Fibroblast of mammary gland (primary cell): Measurements from ENCODE around the gene PTPA.
A peak's percentile ranks its signal among the peaks of the same experiment; 100 is the strongest.

ENCODE experiments used
- DNase-seq: peaks from one replicate; pipeline ENCODE4 v3.0.0-alpha.2; 2010; ENCODE audit warnings: low read depth
- H3K4me3 ChIP-seq: 2 replicates; pipeline ENCODE4 v1.5.1; 2011; ENCODE audit warnings: low read depth, mild to moderate bottlenecking, low read length, moderate library complexity; ENCODE audit not compliant: control insufficient read depth
- TF ChIP-seq, protein P1 (sequence below): conservative IDR thresholded peaks from 2 replicates; pipeline ENCODE4 v1.5.1; 2011; ENCODE audit warnings: low read depth, low read length, inconsistent platforms; ENCODE audit not compliant: control insufficient read depth, insufficient read depth

Gene PTPA

DNA sequence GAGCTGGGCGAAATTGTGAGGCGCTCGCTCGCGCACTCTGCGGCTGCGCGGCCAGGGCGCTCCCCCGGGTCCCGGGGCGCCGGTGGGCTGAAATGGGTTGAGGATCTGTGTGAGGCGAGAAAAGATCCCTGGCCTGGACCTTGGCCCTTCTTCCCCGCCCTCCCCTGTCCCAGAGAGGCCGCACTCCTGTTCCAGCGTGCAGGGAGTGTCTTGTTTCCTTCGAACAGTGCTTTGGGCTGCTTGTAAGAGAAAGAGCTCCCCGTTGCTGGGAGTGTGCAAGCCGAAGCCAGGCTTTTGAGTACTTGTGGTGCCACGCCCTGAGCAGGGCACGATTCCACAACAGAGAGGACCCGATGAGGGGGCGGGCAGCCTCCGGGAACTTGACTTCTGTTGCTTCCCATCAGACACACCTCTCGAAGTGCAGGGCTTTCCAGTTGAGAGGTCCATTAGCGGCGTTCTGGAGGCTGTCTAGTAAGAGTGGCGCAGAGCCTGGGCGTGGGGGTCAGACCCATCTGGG lies 29.8 kb upstream of the PTPA start:
- TF ChIP-seq, protein P1, sequence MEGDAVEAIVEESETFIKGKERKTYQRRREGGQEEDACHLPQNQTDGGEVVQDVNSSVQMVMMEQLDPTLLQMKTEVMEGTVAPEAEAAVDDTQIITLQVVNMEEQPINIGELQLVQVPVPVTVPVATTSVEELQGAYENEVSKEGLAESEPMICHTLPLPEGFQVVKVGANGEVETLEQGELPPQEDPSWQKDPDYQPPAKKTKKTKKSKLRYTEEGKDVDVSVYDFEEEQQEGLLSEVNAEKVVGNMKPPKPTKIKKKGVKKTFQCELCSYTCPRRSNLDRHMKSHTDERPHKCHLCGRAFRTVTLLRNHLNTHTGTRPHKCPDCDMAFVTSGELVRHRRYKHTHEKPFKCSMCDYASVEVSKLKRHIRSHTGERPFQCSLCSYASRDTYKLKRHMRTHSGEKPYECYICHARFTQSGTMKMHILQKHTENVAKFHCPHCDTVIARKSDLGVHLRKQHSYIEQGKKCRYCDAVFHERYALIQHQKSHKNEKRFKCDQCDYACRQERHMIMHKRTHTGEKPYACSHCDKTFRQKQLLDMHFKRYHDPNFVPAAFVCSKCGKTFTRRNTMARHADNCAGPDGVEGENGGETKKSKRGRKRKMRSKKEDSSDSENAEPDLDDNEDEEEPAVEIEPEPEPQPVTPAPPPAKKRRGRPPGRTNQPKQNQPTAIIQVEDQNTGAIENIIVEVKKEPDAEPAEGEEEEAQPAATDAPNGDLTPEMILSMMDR, result no peak
- DNase-seq, result peak; percentile 26
- peak overlapping the region; percentile 85 for H3K4me3 ChIP-seq

DNA sequence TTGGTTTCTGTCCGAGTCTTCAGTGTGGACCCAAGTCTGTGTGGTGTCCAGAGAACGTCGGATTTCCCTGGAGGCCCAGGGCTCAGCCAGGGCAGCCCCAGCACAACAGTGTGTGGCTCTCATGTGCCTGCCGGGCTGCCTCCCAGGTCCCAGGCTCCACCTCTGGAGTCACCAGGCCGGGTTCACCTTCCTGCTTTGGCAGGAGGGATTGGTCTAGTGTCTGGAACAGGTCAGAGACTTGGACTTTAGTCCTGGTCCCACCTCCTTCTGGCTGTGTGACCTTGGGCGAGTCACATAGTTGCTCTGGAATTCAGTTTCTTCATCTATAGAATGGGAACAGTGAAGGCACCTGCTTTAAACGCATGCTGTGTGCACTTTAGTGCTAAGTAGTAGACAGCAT lies 27.1 kb upstream of the PTPA start:
- DNase-seq, result no peak

DNA sequence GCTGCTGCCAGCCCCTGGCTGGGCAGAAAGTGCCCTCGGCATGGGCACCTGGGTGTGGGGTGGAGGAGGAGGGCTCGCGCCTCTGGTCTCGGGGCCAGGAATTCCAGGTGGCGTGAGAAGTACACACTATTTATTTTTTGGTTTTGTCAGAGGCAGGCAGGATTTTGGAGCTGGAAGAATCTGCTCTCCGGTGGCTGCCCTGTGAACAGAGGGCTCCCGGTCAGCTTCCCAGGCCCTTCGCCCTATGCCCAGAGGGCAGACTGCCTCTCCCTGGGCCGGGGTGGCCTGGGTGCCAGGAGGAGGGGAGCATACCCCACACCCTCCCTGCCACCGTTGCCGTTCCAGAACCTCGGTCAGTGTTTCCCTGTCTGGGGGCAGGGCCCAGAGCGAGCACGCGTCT lies 22.0 kb upstream of the PTPA start:
- TF ChIP-seq, protein P1, result no peak
- H3K4me3 ChIP-seq, result no peak overlapping the region
- no peak for DNase-seq

More for the DNA sequence above, 27.1 kb upstream of the PTPA start:
- H3K4me3 ChIP-seq, result no peak overlapping the region
- TF ChIP-seq, protein P1, result no peak

DNA sequence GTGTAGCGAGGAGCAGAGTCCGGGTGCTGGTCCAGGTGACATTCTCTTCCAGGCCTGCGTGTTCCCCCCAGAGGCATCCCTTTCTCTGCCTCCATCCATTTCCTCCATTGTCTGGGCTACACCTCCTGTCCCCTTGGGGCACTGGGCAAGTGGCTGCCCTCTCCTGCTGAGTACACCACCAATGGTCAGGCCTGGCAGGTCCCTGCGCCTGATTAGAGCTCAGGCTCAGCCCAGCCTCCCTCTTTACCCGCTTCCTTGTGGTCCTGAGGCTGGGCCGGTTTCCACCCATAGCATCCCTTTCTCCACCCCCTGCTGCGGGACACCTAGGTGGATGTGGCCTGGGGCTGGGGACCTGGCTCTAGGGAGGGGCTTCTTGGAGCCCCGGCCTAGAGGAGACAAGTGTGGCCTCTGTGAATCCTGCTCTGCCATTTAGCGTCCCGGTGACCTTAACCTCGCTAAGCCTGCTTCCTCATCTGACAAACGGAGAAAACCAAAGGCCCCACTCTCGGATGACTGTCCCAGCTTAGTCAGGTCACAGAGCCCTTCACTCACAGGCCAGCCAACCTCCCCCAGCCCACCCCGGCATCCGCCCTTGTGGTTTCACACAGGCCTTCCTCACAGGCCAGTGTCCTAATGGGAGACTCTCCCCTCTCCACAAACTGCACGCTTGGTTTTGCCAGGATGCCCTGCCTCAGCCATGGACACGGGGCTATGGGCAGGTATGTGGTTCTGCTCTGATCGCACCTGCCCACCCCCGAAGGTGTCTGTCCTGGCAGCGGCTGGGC lies 17.4 kb upstream of the PTPA start:
- DNase-seq, result no peak
- no peak overlapping the region for H3K4me3 ChIP-seq
- TF ChIP-seq, protein P1, result no peak

DNA sequence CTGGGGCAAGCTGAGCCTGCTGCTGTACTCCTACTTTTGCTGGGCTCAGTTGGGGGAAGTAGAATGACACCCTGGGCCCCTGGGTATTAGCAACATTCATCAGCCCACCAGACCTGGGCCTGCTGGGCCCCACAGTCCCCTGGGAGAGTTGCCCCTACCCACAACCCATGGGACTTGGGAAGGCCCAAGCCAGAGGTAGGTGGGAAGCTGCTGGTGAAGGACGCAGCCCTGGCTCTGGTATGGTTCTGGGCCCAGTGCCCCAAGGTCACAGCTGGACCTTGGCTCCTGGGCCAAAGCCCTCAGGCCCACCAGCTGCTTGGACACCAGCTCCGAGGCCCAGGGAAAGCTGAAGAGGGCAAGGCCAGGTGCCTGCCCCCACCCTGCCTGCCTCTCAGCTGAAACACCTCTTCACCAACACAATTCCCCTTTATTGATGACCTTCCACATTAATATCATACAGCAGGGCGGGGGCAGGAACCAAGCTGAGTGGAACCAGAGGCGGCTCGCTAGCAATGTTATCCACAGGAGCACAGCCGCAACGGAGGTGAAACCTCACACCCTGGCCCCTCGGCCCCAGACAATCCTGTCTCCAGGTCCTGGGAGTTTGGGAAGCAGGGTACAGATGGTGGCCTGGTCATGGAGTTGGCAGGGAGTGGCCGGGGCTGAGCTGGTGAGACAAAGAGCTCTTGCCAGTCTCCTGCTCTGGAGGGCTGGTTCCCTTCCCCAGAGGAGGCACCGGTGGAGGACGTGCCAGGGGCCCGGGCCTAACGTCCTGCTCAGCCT lies 16.6 kb upstream of the PTPA start:
- H3K4me3 ChIP-seq, result no peak overlapping the region
- TF ChIP-seq, protein P1, result no peak
- no peak for DNase-seq

DNA sequence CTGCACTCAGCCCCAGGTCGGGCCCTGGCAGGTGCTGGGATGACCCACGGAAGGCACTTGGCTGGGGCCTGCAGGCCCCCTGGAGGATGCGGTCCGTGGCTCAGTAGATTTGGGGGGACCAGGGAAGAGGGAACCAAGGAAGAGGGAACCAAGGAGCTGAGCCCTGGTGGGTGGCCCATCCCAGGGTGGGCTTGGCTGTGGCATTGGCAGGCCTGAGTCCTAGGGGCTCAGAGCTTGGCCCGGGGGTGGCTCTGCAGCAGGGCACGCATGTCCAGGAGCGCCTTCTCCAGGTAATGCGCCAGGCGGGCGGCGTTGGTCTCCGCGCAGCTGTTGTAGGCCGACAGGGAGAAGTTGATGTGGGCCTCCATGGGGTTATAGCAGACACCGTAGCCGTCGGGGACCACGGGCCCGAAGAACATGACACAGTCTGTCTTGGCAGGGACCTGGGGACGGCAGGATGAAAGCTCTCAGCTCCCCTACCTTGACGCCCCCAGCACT lies 16.0 kb upstream of the PTPA start:
- no peak for DNase-seq
- no peak overlapping the region for H3K4me3 ChIP-seq

More for the DNA sequence above, 16.0 kb upstream of the PTPA start:
- TF ChIP-seq, protein P1, result no peak
